KMS-11 (cell line): ENCODE data around the gene RBM6.
"Not testable (repeated sequence)": the region's sequence is repeated elsewhere in the genome, so short reads cannot be mapped to it uniquely, and the experiment has no call there.

ENCODE experiments used
- H2AFZ ChIP-seq: fragments of 200-600 bp; sonication (generic); 2 replicates; pipeline ENCODE4 v1.6.1; 2016; ENCODE audit warnings: antibody characterized with exemption, mixed run types, low read depth
- H3K27ac ChIP-seq: fragments of 200-600 bp; sonication (generic); 2 replicates; pipeline ENCODE4 v1.6.1; 2016; ENCODE audit warnings: mild to moderate bottlenecking, mixed run types
- H3K27me3 ChIP-seq: fragments of 200-600 bp; sonication (generic); 2 replicates; pipeline ENCODE4 v1.6.1; 2017; ENCODE audit warnings: mild to moderate bottlenecking, low read depth, mixed run types, moderate library complexity; ENCODE audit not compliant: insufficient read depth
- H3K36me3 ChIP-seq: fragments of 200-600 bp; sonication (generic); 2 replicates; pipeline ENCODE4 v1.6.1; 2017; ENCODE audit warnings: mild to moderate bottlenecking, mixed run types; ENCODE audit not compliant: insufficient read depth
- H3K4me1 ChIP-seq: fragments of 200-600 bp; sonication (generic); 2 replicates; pipeline ENCODE4 v1.6.1; 2016; ENCODE audit warnings: mild to moderate bottlenecking, low read depth, mixed run types; ENCODE audit not compliant: poor library complexity, severe bottlenecking
- H3K4me2 ChIP-seq: fragments of 200-600 bp; sonication (generic); 2 replicates; pipeline ENCODE4 v1.7.0; 2016; ENCODE audit warnings: mild to moderate bottlenecking, mixed run types
- H3K4me3 ChIP-seq: fragments of 200-600 bp; sonication (generic); IDR thresholded peaks from 2 replicates; pipeline ENCODE4 v1.6.1; 2017; ENCODE audit warnings: low read depth, low read length, mixed read lengths; ENCODE audit not compliant: insufficient read depth
- H3K79me2 ChIP-seq: fragments of 200-600 bp; sonication (generic); 2 replicates; pipeline ENCODE4 v1.6.1; 2016; ENCODE audit warnings: low read depth, mixed run types; ENCODE audit not compliant: insufficient read depth
- H3K9ac ChIP-seq: fragments of 200-600 bp; sonication (generic); 2 replicates; pipeline ENCODE4 v1.6.1; 2016; ENCODE audit warnings: mild to moderate bottlenecking, mixed run types
- H4K20me1 ChIP-seq: fragments of 200-600 bp; sonication (generic); 2 replicates; pipeline ENCODE4 v1.6.1; 2016; ENCODE audit warnings: mild to moderate bottlenecking, mixed run types; ENCODE audit not compliant: insufficient read depth
- TF ChIP-seq, protein P1 (sequence below): fragments of 200-600 bp; sonication (generic); conservative IDR thresholded peaks from 2 replicates; pipeline ENCODE4 v1.6.1; 2017; ENCODE audit warnings: low read depth, mild to moderate bottlenecking, antibody characterized with exemption, low read length, moderate library complexity, mixed read lengths

The RBM6 gene

DNA sequence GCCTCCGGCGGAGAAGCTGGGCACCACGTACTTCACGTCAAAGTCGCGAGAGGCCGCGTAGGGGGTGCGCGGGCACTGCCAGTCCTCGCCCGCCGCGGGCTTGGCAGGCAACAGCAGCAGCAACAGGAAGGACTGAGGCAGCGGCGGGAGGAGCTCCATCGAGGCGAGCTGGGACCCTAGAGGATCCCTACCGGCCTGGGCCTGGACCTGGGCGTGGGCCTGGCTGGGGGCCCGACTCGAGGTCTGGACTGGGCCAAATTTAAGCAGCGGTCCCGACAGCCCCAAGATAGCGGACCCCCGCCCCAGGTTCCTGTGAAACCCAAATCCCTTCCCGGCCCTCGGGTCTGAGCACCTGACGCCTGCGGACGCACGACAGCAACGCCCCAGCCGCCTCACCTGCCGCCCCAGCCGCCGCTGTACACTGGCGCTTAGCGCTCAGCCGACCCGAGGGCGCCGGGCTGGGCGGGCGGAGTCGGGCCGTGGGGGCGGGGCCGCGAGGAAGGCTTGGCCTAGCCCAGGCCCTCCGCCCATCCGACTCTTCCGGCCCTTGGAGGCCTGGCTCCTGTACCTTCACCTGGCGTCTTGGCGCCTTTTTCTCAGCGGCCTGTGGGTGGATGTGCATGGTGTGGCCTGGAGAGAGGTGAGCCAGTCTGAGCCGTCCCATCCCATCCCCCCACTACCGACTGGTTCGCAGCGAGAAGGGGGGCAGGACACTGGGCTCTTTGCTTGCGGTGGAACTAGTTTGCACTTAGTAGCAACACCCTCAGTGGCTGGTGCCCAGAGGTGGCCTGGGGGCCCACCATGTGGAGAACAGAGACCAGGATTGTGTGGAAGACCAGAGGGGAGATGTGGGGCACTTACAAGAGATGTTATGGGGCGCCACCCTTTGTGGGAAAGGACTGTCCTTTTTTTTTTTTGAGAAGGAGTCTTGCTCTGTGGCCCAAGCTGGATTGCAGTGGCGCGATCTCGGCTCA is 36.2 kb upstream of the RBM6 start, which contains the start of gene MST1R:
Gene MST1R, minus strand, starts transcription at position 423 of the 974 bp plus-strand sequence. Its CDS starts 264 bp downstream, at position 159.
- TF ChIP-seq, protein P1, sequence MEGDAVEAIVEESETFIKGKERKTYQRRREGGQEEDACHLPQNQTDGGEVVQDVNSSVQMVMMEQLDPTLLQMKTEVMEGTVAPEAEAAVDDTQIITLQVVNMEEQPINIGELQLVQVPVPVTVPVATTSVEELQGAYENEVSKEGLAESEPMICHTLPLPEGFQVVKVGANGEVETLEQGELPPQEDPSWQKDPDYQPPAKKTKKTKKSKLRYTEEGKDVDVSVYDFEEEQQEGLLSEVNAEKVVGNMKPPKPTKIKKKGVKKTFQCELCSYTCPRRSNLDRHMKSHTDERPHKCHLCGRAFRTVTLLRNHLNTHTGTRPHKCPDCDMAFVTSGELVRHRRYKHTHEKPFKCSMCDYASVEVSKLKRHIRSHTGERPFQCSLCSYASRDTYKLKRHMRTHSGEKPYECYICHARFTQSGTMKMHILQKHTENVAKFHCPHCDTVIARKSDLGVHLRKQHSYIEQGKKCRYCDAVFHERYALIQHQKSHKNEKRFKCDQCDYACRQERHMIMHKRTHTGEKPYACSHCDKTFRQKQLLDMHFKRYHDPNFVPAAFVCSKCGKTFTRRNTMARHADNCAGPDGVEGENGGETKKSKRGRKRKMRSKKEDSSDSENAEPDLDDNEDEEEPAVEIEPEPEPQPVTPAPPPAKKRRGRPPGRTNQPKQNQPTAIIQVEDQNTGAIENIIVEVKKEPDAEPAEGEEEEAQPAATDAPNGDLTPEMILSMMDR = no peak
- Histone ChIP-seq H4K20me1 (no peaks in the 10 kb centered on the region), H3K4me1 (peaks cover 13% of the 10 kb centered on the region), H3K79me2 (no peaks in the 10 kb centered on the region), H2AFZ (no peak within 1 kb of the TSS), H3K9ac (no peak within 1 kb of the TSS), H3K4me3 (no peak within 1 kb of the TSS), H3K27ac (no peak within 1 kb of the TSS), H3K4me2 (no peak within 1 kb of the TSS), H3K36me3 (no peaks in the 10 kb centered on the region), H3K27me3 (no peaks in the 10 kb centered on the region)

DNA sequence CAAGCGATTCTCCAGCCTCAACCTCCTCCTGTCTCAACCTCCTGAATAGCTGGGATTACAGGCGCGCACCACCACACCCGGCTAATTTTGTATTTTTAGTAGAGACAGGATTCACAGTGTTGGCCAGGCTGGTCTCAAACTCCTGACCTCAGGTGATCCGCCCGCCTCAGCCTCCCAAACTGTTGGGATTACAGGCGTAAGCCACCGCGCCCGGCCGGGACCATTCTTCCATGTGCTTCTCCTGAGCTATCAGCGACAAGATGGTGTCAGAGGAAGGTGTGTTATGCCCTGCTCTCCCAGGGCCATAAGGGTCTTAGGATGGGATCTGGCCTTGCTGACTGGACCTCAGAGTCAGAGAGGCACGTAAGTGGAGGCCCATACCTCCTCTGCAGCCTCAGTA is 35.5 kb upstream of the RBM6 start:
- not testable (repeated sequence) for H3K27me3 ChIP-seq, H3K36me3 ChIP-seq, H3K27ac ChIP-seq, H3K4me3 ChIP-seq, H2AFZ ChIP-seq, H3K4me2 ChIP-seq, H3K79me2 ChIP-seq, H3K9ac ChIP-seq, H4K20me1 ChIP-seq
- peaks cover 13% of the 10 kb centered on the region for H3K4me1 ChIP-seq

DNA sequence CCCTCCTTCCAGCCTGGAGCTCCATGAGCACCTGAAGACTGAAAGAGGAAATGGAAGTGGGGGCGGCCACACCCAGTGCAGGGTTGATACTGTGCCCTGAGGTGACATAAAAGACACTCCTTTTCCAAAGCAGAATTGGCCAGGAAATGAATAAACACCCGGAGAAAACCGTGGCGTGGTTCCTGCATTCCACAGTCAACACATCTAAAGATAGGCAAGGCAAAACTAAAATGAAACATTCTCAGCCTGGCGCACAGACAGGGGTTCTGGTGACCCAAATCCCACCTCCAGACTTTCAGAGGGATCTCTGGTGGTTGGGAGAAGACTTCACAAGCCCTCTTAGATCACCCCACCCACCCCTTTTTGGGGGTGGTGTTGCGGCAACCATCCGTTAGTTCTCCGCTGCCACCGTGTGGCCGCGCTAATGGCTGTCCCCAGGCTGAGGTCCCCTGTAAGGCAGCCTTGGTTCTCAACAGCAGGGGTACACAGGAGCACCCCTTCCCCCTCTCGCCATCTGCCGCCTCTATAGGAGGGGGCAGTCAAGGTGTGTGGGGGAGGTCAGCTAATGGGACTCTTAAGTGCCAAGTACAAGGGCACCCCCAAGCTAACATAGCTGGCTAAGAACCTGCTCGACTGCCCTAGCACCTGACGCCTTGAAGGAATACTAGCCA is 33.7 kb upstream of the RBM6 start:
- peaks cover 11% of the 10 kb centered on the region for H3K4me1 ChIP-seq
- H3K4me2 ChIP-seq = no peak overlapping the region
- H3K9ac ChIP-seq = no peak overlapping the region
- no peaks in the 10 kb centered on the region for H3K36me3 ChIP-seq
- no peaks in the 10 kb centered on the region for H3K79me2 ChIP-seq
- no peaks in the 10 kb centered on the region for H4K20me1 ChIP-seq
- H3K4me3 ChIP-seq = no peak overlapping the region
- no peak overlapping the region for H2AFZ ChIP-seq
- H3K27ac ChIP-seq = no peak overlapping the region
- H3K27me3 ChIP-seq = no peaks in the 10 kb centered on the region
- TF ChIP-seq, protein P1 = no peak

DNA sequence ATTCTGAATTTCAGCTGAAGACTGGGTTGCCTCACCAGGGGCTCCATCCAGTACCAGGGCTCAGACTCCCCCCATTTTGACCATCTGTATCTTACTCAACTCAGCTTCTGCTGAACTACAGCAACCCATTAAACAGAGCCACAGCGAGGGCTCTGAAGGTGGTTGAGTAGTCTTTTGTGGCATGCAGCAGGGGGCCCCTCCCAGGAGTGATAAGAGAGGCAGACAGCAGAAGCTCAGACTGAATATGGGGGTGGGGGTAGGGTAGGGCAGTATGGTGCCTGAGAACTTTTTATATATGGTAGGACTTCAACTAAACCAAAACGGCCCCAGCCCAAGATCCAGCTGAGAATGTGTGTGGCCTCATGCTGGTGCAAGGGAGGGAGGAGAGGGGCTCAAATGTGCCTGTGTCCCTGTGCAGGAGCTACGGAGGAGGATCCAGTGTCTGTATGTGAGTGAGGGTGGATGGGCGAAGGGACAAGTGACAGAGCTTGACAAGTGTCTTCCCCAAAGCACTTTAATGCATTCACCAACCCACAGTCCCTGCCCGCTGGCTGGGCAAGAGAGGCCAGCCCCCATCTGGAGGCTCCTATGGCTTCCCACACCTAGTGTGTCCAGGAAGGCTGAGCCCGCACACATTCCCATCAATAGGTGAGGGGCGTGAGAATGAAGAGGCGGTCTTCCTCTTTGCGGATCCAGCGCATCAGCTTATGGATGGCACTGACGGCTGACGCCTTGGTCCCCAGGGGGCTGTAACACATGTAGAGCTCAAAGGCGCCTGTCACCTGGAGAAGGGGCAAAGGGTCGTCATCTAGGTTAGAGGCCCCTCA is 31.4 kb upstream of the RBM6 start:
- no peaks in the 10 kb centered on the region for H3K36me3 ChIP-seq
- H3K79me2 ChIP-seq = no peaks in the 10 kb centered on the region

More for the DNA sequence above, 31.4 kb upstream of the RBM6 start:
- TF ChIP-seq, protein P1 = no peak
- no peak overlapping the region for H3K4me2 ChIP-seq
- no peak overlapping the region for H3K9ac ChIP-seq
- H3K4me3 ChIP-seq = no peak overlapping the region
- no peak overlapping the region for H3K27ac ChIP-seq
- H2AFZ ChIP-seq = no peak overlapping the region
- H3K4me1 ChIP-seq = no peaks in the 10 kb centered on the region
- no peaks in the 10 kb centered on the region for H3K27me3 ChIP-seq
- H4K20me1 ChIP-seq = no peaks in the 10 kb centered on the region
